Fibroblast of skin of left biceps (primary cell): Measurements from ENCODE around the gene MEP1B.

ENCODE experiments used
- DNase-seq, 2 experiments: peaks; one replicate each; pipeline ENCODE4 v3.0.0-alpha.2; 2013; ENCODE audit warnings: low read depth in 2 of 2

MEP1B gene

GRCh38 chr18:32267463-32267862 is 77.6 kb downstream of the MEP1B start:
- DNase-seq: no peak
